ENCODE measurements around the gene CD3E.
"Not testable (repeated sequence)": the region's sequence is repeated elsewhere in the genome, so short reads cannot be mapped to it uniquely, and the experiment has no call there.

Gene CD3E

GRCh38 chr11:118291477-118292135 lies 12.9 kb upstream of the CD3E start:
- DNase-seq (ENCODE audit: low read depth) = no peak

GRCh38 chr11:118294053-118294452 lies 10.5 kb upstream of the CD3E start:
- no peak for DNase-seq (ENCODE audit: low read depth)

- no peak for DNase-seq (ENCODE audit: low read depth)
Observed at GRCh38 chr11:118295199-118295598, 9.3 kb upstream of the CD3E start.

- no peak for DNase-seq (ENCODE audit: low read depth)
Observed at GRCh38 chr11:118295815-118296454, 8.6 kb upstream of the CD3E start.

DNA sequence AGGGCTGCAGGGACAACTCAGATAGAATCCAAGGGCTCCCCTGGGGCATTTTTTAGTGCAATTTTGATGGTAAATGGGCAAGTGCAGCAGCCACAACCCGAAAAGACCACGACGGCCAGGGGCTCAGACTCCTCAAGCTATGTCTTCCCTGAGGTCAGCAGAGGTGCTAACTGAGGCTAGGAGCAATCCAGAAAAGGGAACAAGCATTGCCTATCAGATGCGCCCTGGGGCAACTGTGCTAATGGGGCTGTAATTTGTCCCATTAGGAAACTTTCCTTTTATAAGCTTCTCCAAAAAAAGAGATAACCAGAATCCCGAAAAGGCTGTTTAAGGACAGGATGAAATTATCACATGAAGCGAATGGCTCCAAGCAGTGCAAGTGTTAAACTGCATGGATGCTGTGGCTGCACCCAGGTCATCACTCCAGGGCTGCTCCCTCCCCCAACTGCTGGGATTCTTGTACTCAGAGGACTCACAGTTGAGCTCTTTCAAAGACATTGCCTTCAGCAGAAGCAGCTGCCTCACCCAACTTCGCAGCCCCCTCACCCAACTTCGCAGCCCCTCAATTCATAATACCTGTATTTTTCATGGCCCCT lies 2.8 kb upstream of the CD3E start:
- DNase-seq (ENCODE audit: low read depth) = no peak

DNA sequence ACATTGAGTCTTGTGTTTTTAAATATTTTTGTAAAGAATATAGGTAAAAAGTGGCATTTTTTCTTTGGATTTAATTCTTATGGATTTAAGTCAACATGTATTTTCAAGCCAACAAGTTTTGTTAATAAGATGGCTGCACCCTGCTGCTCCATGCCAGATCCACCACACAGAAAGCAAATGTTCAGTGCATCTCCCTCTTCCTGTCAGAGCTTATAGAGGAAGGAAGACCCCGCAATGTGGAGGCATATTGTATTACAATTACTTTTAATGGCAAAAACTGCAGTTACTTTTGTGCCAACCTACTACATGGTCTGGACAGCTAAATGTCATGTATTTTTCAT lies 333 bp upstream of the CD3E start:
- no peak for DNase-seq (ENCODE audit: low read depth)

DNA sequence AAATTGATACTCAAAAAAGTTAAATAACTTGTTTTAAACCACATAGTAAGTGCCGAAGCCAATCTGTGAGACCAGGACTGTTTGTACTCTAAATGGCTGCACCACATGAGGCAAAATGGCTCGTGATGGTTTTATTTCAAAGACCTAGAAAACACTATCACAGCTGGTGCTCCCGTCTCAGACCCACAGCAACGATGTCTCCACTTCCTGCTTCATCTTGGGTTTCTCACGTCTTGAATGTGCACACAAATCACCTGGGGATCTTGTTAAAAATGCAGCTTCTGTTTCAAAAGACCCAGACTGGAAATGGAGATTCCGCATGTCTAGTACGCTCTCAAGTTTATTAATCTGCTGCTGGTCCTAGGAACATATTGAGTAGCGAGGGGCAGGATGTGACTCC lies 1.2 kb downstream of the CD3E start:
- no peak for DNase-seq (ENCODE audit: low read depth)

- no peak for DNase-seq (ENCODE audit: low read depth)
Observed at GRCh38 chr11:118306556-118306955, 2.0 kb downstream of the CD3E start.

DNA sequence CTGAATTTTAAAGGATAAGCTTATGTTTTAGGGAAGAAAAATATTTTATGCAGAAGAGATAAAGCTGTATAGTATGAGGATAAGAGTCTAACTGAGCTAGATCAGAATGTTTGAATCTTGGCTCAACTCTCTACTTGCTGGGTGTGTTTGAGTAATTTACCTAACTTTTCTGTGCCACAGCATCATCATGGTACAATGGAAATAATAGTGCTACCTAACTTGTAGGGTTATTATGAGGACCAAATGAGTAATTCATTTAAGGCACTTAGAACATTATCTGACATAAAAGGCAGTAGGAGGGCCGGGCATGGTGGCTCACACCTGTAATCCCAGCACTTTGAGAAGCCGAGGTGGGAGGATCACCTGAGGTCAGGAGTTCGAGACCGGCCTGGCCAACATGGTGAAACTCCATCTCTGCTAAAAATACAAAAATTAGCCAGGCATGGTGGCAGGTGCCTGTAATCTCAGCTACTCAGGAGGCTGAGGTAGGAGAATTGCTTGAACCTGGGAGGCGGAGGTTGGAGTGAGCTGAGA lies 4.5 kb downstream of the CD3E start:
- not testable (repeated sequence) for DNase-seq (ENCODE audit: low read depth)

DNA sequence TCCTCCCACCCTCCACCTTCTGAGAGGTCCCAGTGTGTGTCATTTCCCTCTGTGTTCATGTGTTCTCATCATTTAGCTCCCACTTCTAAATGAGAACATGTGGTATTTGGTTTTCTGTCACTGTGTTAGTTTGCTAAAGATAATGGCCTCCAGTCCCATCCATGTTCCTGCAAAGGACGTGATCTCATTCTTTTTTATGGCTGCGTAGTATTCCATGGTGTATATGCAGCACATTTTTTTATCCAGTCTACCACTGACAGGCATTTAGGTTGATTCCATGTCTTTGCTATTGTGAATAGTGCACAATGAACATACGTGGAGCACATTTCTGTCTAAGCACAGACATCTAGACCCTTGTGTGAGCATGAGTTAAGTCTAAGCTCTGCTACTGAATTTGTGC lies 5.7 kb downstream of the CD3E start:
- no peak for DNase-seq (ENCODE audit: low read depth)

DNA sequence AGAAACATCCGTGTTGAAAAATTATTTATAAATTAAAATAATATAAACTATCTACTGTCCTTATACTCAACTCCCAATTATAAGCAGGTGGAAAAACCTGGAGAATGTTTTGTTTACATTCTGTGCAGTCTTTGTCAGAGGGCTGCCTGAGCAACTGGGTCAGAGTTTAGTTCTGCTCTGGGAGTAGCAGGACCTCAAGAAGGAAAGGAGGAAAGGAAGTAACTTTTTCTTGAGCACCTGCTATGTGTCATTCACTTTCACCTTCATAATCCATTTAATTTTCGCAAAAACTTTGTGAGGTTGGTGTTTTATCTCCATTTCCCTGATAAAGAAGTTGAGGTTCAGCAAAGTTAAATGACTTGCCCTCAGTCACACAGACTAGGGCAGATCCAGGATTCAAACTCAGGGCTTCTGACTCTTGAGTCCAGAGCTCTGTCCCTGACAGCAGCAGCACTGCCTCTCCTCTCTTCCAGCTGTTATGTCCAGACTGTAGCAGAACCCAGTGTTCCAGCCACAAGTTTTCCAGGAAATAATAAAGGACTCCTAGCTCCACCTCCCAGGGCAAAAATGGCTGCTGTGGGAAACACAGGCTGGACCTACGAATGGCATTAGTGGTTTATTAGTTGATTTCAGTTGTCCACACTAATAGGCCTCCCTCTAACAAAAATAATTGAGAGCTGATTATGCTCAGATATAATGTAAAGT lies 6.4 kb downstream of the CD3E start:
- no peak for DNase-seq (ENCODE audit: low read depth)

GRCh38 chr11:118311518-118311917 lies 7.0 kb downstream of the CD3E start:
- no peak for DNase-seq (ENCODE audit: low read depth)

DNA sequence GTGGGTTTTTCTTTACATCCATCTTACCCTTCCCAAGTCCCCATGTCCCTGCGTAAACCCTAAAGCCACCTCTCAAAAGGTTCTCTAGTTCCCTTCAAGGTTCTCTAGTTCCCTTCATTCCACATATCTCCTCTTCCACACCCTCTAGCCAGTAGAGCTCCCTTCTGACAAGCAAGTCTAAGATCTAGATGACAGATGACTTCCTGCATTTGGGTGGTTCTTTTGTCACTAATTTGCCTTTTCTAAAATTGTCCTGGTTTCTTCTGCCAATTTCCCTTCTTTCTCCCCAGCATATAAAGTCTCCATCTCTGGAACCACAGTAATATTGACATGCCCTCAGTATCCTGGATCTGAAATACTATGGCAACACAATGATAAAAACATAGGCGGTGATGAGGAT lies 7.8 kb downstream of the CD3E start:
- DNase-seq (ENCODE audit: low read depth) = no peak

GRCh38 chr11:118313242-118313641 lies 8.7 kb downstream of the CD3E start:
- no peak for DNase-seq (ENCODE audit: low read depth)

DNA sequence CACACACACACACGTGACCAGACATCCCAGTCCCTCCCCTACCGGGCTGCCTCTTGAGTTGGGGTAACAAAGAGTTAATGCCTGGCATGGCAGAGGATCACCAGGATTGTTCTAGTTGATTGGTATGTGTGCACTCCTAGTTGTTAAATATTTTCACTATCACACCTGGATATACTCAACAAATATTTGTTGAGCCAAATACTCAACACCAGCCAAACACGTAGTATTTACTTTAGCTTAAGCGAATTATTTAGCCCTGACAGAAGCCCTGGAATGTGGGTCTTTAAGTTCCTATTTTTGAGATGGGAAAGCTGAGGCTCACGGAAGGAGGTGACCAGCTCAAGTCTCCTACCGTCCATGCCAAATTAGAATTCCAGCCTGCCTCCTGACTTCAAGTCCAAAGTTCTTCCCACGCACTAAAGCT lies 10.5 kb downstream of the CD3E start:
- DNase-seq (ENCODE audit: low read depth) = no peak

- no peak for DNase-seq (ENCODE audit: low read depth)
Observed at GRCh38 chr11:118318124-118318523, 13.6 kb downstream of the CD3E start.

- no peak for DNase-seq (ENCODE audit: low read depth)
Observed at GRCh38 chr11:118318581-118319336, 14.2 kb downstream of the CD3E start.

DNA sequence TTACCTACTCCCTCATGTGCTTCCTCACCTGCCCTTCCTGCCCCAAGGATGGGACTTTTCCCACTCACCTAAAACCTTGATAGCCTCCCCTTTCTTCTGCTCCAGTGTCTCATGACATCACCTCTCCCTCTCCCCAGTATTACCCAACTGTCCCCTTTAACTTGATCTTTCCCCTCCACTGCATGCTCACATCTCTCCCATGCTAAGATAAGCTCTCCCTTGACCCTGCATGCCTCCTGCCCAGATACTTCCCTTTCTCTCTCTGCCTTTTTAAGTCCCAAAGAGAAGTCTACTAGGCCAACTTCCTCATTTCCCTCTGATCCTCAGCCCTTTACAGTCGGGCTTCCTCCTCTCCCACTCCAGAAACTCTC lies 14.8 kb downstream of the CD3E start:
- no peak for DNase-seq (ENCODE audit: low read depth)

DNA sequence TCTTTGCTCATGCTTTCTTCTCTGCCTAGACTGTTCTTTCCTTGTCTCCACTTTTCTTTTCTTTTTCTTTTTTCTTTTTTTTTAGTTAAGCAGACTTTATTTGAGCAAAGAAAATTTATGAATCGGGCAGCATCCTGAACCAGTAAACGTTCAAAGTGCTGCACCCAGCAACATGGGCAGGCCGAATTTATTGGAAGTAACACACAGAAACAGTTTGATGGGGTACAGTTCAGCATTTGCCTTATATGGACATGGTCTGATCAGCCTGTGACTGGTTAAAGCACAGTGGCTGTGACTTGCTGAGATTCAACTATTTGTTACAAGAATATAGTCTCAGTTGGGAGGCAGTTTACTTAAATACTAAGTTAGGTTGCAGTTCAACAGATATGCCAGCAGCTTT lies 16.0 kb downstream of the CD3E start:
- no peak for DNase-seq (ENCODE audit: low read depth)

GRCh38 chr11:118321386-118322082 lies 17.0 kb downstream of the CD3E start:
- DNase-seq (ENCODE audit: low read depth) = no peak

DNA sequence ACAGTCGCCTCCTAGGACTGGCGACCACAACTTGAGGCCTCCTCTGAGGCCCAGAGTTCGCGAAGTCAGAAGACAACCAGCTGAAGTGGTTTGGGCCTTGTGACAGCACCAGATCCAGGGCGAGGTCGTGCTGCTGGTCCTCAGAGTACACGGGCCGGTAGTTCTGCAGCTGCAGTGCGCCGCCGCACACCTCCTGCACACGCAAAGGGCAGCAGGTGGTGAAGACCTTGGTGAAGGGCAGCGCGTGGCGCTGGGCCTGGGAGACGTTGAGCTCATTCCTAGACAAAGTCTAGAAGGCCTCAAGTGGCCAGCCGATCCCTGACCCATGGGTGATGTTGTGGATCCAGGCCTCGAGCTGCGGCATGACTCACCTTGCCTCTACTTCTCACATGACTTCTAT lies 18.2 kb downstream of the CD3E start:
- DNase-seq (ENCODE audit: low read depth) = no peak

- DNase-seq (ENCODE audit: low read depth) = no peak
Observed at GRCh38 chr11:118325283-118325682, 20.8 kb downstream of the CD3E start.

Measured in stimulated activated CD8-positive, alpha-beta memory T cell treated with anti-CD3 and anti-CD28 coated beads, Interleukin-15, amount 100 ng/mL, for 24 hours (primary cell).